ENCODE measurements around the gene NGEF. TPM values are rescaled to one million over a fixed set of nuclear protein-coding genes. Genes with fewer than 3 reads are reported as not detected.

NGEF gene
- polyA plus RNA-seq, 3 donors: not detected

GRCh38 chr2:232833830-232834229, 179.2 kb downstream of the NGEF start:
- DNase-seq: no peak
- H3K27me3 Mint-ChIP-seq (ENCODE audit: low read depth in 3 of 3): no peaks in the 10 kb centered on the region
- peak overlapping the region in 2 of 7 donors; percentile 23 to 51 for H3K27ac Mint-ChIP-seq
- intact Hi-C loops (cut with micrococcal nuclease): loop anchor here in 1 of 2 donors (10.0 kb wide), 1 partner anchor 421 kb away; the partner anchor contains the start of gene ATG16L1
- Histone ChIP-seq H3K27ac (ENCODE audit: low read depth in 1 of 2, low read length in 2 of 2) (no peak overlapping the region), H3K9ac (ENCODE audit: insufficient read depth, low read length, poor library complexity, severe bottlenecking) (no peak overlapping the region), H3K4me2 (replicated peaks; ENCODE audit: extremely low read depth, low read length, poor library complexity, severe bottlenecking) (no peak overlapping the region), H3K4me1 (ENCODE audit: control insufficient read depth in 1 of 2, insufficient read depth in 2 of 2, low read length in 2 of 2) (peaks cover 14 to 16% of the 10 kb centered on the region in 2 donors), H3K4me3 (replicated peaks in 1 of 3; ENCODE audit: low read depth in 2 of 3, low read length in 3 of 3) (no peak overlapping the region), H3K36me3 (replicated peaks in 1 of 2; ENCODE audit: control insufficient read depth in 1 of 2, insufficient read depth in 2 of 2, low read length in 2 of 2) (peaks cover 72 to 82% of the 10 kb centered on the region in 2 donors), H3K79me2 (ENCODE audit: insufficient read depth, low read length) (peaks cover 13% of the 10 kb centered on the region), H2AFZ (ENCODE audit: insufficient read depth, low read depth, low read length, poor library complexity, severe bottlenecking) (no peak overlapping the region), H3K27me3 (ENCODE audit: control insufficient read depth in 2 of 2, insufficient read depth in 2 of 2, low read length in 2 of 2) (no peaks in the 10 kb centered on the region), H4K20me1 (ENCODE audit: insufficient read depth, low read length) (peaks cover 43% of the 10 kb centered on the region), H3K9me3 (replicated peaks in 1 of 2; ENCODE audit: control insufficient read depth in 1 of 2, insufficient read depth in 1 of 2, low read length in 2 of 2) (no peaks in the 10 kb centered on the region)
- no peaks in the 10 kb centered on the region for H3K9me3 Mint-ChIP-seq
- H3K4me1 Mint-ChIP-seq: peaks cover 21% of the 10 kb centered on the region
- TF ChIP-seq, protein P1, sequence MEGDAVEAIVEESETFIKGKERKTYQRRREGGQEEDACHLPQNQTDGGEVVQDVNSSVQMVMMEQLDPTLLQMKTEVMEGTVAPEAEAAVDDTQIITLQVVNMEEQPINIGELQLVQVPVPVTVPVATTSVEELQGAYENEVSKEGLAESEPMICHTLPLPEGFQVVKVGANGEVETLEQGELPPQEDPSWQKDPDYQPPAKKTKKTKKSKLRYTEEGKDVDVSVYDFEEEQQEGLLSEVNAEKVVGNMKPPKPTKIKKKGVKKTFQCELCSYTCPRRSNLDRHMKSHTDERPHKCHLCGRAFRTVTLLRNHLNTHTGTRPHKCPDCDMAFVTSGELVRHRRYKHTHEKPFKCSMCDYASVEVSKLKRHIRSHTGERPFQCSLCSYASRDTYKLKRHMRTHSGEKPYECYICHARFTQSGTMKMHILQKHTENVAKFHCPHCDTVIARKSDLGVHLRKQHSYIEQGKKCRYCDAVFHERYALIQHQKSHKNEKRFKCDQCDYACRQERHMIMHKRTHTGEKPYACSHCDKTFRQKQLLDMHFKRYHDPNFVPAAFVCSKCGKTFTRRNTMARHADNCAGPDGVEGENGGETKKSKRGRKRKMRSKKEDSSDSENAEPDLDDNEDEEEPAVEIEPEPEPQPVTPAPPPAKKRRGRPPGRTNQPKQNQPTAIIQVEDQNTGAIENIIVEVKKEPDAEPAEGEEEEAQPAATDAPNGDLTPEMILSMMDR (IDR thresholded peaks at IDR 0.05): no peak
- no peak overlapping the region for H3K4me3 Mint-ChIP-seq
- H3K36me3 Mint-ChIP-seq: peaks cover 76 to 88% of the 10 kb centered on the region in 2 donors
- 100% methylated on average over 1 of the region's 1 CpG for WGBS (ENCODE audit: insufficient coverage)

DNA sequence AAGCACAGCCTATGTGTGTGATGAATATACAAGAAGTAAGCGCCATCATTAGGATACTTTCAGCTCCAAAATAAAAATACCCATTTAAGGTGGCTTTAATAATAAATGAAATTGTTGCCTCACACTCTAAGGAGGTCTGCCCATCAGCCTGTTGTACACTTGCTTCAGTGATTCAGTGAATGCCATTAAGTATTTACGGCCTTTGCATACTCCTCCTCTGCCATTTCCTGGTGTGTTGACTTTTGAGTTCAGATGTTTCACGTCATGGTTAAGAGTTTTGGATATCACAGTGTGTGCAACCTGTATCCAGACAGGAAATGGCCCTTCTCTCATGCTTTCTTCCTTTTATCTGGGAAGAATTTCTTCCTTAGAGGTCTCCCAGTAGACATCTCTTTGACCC, 181.6 kb downstream of the NGEF start:
- Histone ChIP-seq H3K9me3 (replicated peaks in 1 of 2; ENCODE audit: control insufficient read depth in 1 of 2, insufficient read depth in 1 of 2, low read length in 2 of 2) (no peaks in the 10 kb centered on the region), H2AFZ (ENCODE audit: insufficient read depth, low read depth, low read length, poor library complexity, severe bottlenecking) (no peak overlapping the region), H4K20me1 (ENCODE audit: insufficient read depth, low read length) (peaks cover 31% of the 10 kb centered on the region), H3K4me1 (ENCODE audit: control insufficient read depth in 1 of 2, insufficient read depth in 2 of 2, low read length in 2 of 2) (no peaks in the 10 kb centered on the region), H3K36me3 (replicated peaks in 1 of 2; ENCODE audit: control insufficient read depth in 1 of 2, insufficient read depth in 2 of 2, low read length in 2 of 2) (peaks cover 71 to 91% of the 10 kb centered on the region in 2 donors), H3K9ac (ENCODE audit: insufficient read depth, low read length, poor library complexity, severe bottlenecking) (no peak overlapping the region), H3K79me2 (ENCODE audit: insufficient read depth, low read length) (peaks cover 5% of the 10 kb centered on the region), H3K27ac (ENCODE audit: low read depth in 1 of 2, low read length in 2 of 2) (no peak overlapping the region), H3K4me2 (replicated peaks; ENCODE audit: extremely low read depth, low read length, poor library complexity, severe bottlenecking) (no peak overlapping the region), H3K4me3 (replicated peaks in 1 of 3; ENCODE audit: low read depth in 2 of 3, low read length in 3 of 3) (no peak overlapping the region), H3K27me3 (ENCODE audit: control insufficient read depth in 2 of 2, insufficient read depth in 2 of 2, low read length in 2 of 2) (no peaks in the 10 kb centered on the region)
- H3K9me3 Mint-ChIP-seq: no peaks in the 10 kb centered on the region
- H3K4me3 Mint-ChIP-seq: no peak overlapping the region
- H3K27me3 Mint-ChIP-seq (ENCODE audit: low read depth in 3 of 3): no peaks in the 10 kb centered on the region
- H3K27ac Mint-ChIP-seq: no peak overlapping the region
- TF ChIP-seq, protein P1 (IDR thresholded peaks at IDR 0.05): no peak
- no peaks in the 10 kb centered on the region for H3K4me1 Mint-ChIP-seq
- peaks cover 78 to 85% of the 10 kb centered on the region in 2 donors for H3K36me3 Mint-ChIP-seq
- intact Hi-C loops (cut with micrococcal nuclease): loop anchor here in 1 of 2 donors (10.0 kb wide), 1 partner anchor 423 kb away; the partner anchor contains the start of gene ATG16L1
- no CpG with 5 or more reads among the region's 3 CpGs for WGBS (ENCODE audit: insufficient coverage)
- DNase-seq: no peak

All from CD14-positive monocyte (primary cell).